OCI-LY1 (cell line): ENCODE results near the gene SIX4.

Experiments used
- H2AFZ ChIP-seq: fragments of 200-600 bp; sonication (generic), shearing (Covaris generic); 2 replicates; pipeline ENCODE4 v1.6.0; 2014; ENCODE audit warnings: antibody characterized with exemption, mild to moderate bottlenecking, low read length
- H3F3A ChIP-seq: fragments of 200-600 bp; sonication (generic), shearing (Covaris generic); 2 replicates; pipeline ENCODE4 v1.6.0; 2014; ENCODE audit warnings: mild to moderate bottlenecking, antibody characterized with exemption, low read length, moderate library complexity; ENCODE audit not compliant: insufficient read depth
- H3K27ac ChIP-seq: fragments of 200-600 bp; sonication (generic); 2 replicates; pipeline ENCODE4 v1.5.1; 2014; ENCODE audit warnings: low read length, mixed run types, mild to moderate bottlenecking, low read depth; ENCODE audit not compliant: poor library complexity, severe bottlenecking
- H3K27me3 ChIP-seq: fragments of 200-600 bp; sonication (generic); 2 replicates; pipeline ENCODE4 v1.6.0; 2014; ENCODE audit warnings: antibody characterized with exemption, mild to moderate bottlenecking, low read length, moderate library complexity; ENCODE audit not compliant: insufficient read depth
- H3K36me3 ChIP-seq: fragments of 200-600 bp; sonication (generic); 2 replicates; pipeline ENCODE4 v1.6.1; 2014; ENCODE audit warnings: mild to moderate bottlenecking, antibody characterized with exemption, low read length, moderate library complexity, mixed read lengths; ENCODE audit not compliant: insufficient read depth
- H3K4me1 ChIP-seq: fragments of 200-600 bp; sonication (generic); 2 replicates; pipeline ENCODE4 v1.5.1; 2014; ENCODE audit warnings: mild to moderate bottlenecking, low read length, moderate library complexity; ENCODE audit not compliant: insufficient read depth, severe bottlenecking
- H3K4me2 ChIP-seq: fragments of 200-600 bp; sonication (generic), shearing (Covaris generic); 2 replicates; pipeline ENCODE4 v1.6.1; 2014; ENCODE audit warnings: low read length
- H3K4me3 ChIP-seq: fragments of 200-600 bp; sonication (generic); 2 replicates; pipeline ENCODE4 v1.5.1; 2014; ENCODE audit warnings: low read length, low read depth, mild to moderate bottlenecking, mixed read lengths; ENCODE audit not compliant: poor library complexity, severe bottlenecking
- H3K79me2 ChIP-seq: fragments of 200-600 bp; shearing (Covaris generic); 2 replicates; pipeline ENCODE4 v1.6.1; 2016; ENCODE audit warnings: mixed run types, low read length, mixed read lengths; ENCODE audit not compliant: insufficient read depth
- H3K9ac ChIP-seq: fragments of 200-600 bp; sonication (generic), shearing (Covaris generic); 2 replicates; pipeline ENCODE4 v1.6.1; 2014; ENCODE audit warnings: mild to moderate bottlenecking, low read length, mixed read lengths
- H3K9me2 ChIP-seq: fragments of 200-600 bp; sonication (generic), shearing (Covaris generic); 2 replicates; pipeline ENCODE4 v1.6.1; 2014; ENCODE audit warnings: low read depth, mild to moderate bottlenecking, low read length, mixed read lengths
- H3K9me3 ChIP-seq: fragments of 200-600 bp; shearing (Covaris generic); 2 replicates; pipeline ENCODE4 v1.6.1; 2014; ENCODE audit warnings: low read length, mixed read lengths
- H4K20me1 ChIP-seq: fragments of 200-600 bp; sonication (generic), shearing (Covaris generic); 2 replicates; pipeline ENCODE4 v1.6.0; 2016; ENCODE audit warnings: mild to moderate bottlenecking, low read length; ENCODE audit not compliant: insufficient read depth
- CTCF ChIP-seq: fragments of 200-600 bp; sonication (generic), shearing (Covaris generic); IDR thresholded peaks from 2 replicates; pipeline ENCODE4 v1.5.1; 2017; ENCODE audit warnings: mild to moderate bottlenecking, antibody characterized with exemption, low read length, moderate library complexity, mixed read lengths
- EZH2 ChIP-seq: fragments of 200-600 bp; sonication (generic), shearing (Covaris generic); IDR thresholded peaks from 2 replicates; pipeline ENCODE4 v1.8.0; 2017; ENCODE audit warnings: borderline replicate concordance, mixed run types, mild to moderate bottlenecking, antibody characterized with exemption, low read length, moderate library complexity, mixed read lengths

SIX4 gene

GRCh38 chr14:60758885-60759284 is 34.7 kb upstream of the SIX4 start:
- no peak for TF ChIP-seq EZH2
- no peak for TF ChIP-seq CTCF
- no peaks in the 10 kb centered on the region for H3K27me3 ChIP-seq
- no peaks in the 10 kb centered on the region for H3K9me3 ChIP-seq
- H3K4me3 ChIP-seq, result no peak overlapping the region
- no peak overlapping the region for H2AFZ ChIP-seq
- no peaks in the 10 kb centered on the region for H4K20me1 ChIP-seq
- no peaks in the 10 kb centered on the region; the same call in 1 of the 2 replicates for H3K36me3 ChIP-seq
- H3K79me2 ChIP-seq, result 0 out of 2 replicates have a peak, but pooled peaks cover 4% of the 10 kb centered on the region
- H3K27ac ChIP-seq, result no peak overlapping the region
- H3K9me2 ChIP-seq, result no peaks in the 10 kb centered on the region
- no peaks in the 10 kb centered on the region for H3F3A ChIP-seq
- peaks cover 14% of the 10 kb centered on the region for H3K4me1 ChIP-seq
- H3K4me2 ChIP-seq, result no peak overlapping the region
- H3K9ac ChIP-seq, result no peak overlapping the region

GRCh38 chr14:60757567-60758002 is 33.4 kb upstream of the SIX4 start:
- no peak overlapping the region for H3K4me2 ChIP-seq
- peaks cover 25% of the 10 kb centered on the region for H3K4me1 ChIP-seq
- H3K9ac ChIP-seq, result no peak overlapping the region
- H2AFZ ChIP-seq, result no peak overlapping the region
- H3K79me2 ChIP-seq, result 0 out of 2 replicates have a peak, but pooled peaks cover 4% of the 10 kb centered on the region
- TF ChIP-seq CTCF (no peak), EZH2 (no peak)
- H3K27me3 ChIP-seq, result no peaks in the 10 kb centered on the region
- H3F3A ChIP-seq, result no peaks in the 10 kb centered on the region
- no peaks in the 10 kb centered on the region for H4K20me1 ChIP-seq
- no peaks in the 10 kb centered on the region; the same call in 1 of the 2 replicates for H3K36me3 ChIP-seq
- H3K4me3 ChIP-seq, result no peak overlapping the region
- no peak overlapping the region for H3K27ac ChIP-seq
- H3K9me2 ChIP-seq, result no peaks in the 10 kb centered on the region
- H3K9me3 ChIP-seq, result no peaks in the 10 kb centered on the region

- Histone ChIP-seq H3K27ac (no peak overlapping the region), H3K4me2 (no peak overlapping the region), H3K4me3 (no peak overlapping the region), H3K9ac (no peak overlapping the region), H2AFZ (no peak overlapping the region), H3K36me3 (no peaks in the 10 kb centered on the region; the same call in 1 of the 2 replicates), H3F3A (no peaks in the 10 kb centered on the region), H3K9me3 (no peaks in the 10 kb centered on the region), H3K27me3 (no peaks in the 10 kb centered on the region), H3K9me2 (no peaks in the 10 kb centered on the region), H3K4me1 (peaks cover 25% of the 10 kb centered on the region), H3K79me2 (0 out of 2 replicates have a peak, but pooled peaks cover 4% of the 10 kb centered on the region), H4K20me1 (no peaks in the 10 kb centered on the region)
- TF ChIP-seq CTCF (no peak), EZH2 (no peak)
Measured at GRCh38 chr14:60756847-60757246, 32.7 kb upstream of the SIX4 start.
